Small intestine (tissue), 7 donors: ENCODE measurements around the gene BTN3A1. TPM values are rescaled to one million over a fixed set of nuclear protein-coding genes. Genes with fewer than 3 reads are reported as not detected.
A peak's percentile ranks its signal among the peaks of the same experiment; 100 is the strongest.

Experiments used
- DNase-seq, 2 donors: peaks; one replicate each; pipeline versions ENCODE4 v3.0.0 to v3.0.0-alpha.2; 2013
- FAIRE-seq: peaks from 2 replicates; lab custom pipeline; 2012; peaks lifted over from hg19 to GRCh38; lab: Jason Lieb, UNC
- H3K27ac ChIP-seq, 3 donors: one replicate each; pipeline ENCODE4 v1.5.1; 2013; ENCODE audit warnings: low read length in 2 of 3, mild to moderate bottlenecking in 2 of 3, control low read depth in 1 of 3, inconsistent platforms in 1 of 3, low read depth in 1 of 3, moderate library complexity in 1 of 3
- H3K27me3 ChIP-seq, 3 donors: one replicate each; pipeline ENCODE4 v1.6.1; 2013; ENCODE audit warnings: low read length in 3 of 3, inconsistent platforms in 1 of 3; ENCODE audit not compliant: control insufficient read depth in 3 of 3, insufficient read depth in 3 of 3
- H3K36me3 ChIP-seq, 3 donors: one replicate each; pipeline ENCODE4 v1.6.1; 2013; ENCODE audit warnings: low read length in 3 of 3, inconsistent platforms in 1 of 3, low read depth in 1 of 3, mild to moderate bottlenecking in 1 of 3, moderate library complexity in 1 of 3; ENCODE audit not compliant: control insufficient read depth in 3 of 3, insufficient read depth in 2 of 3
- H3K4me1 ChIP-seq, 3 donors: one replicate each; pipeline ENCODE4 v1.6.1; 2013; ENCODE audit warnings: low read length in 2 of 3, inconsistent platforms in 1 of 3, low read depth in 1 of 3, mild to moderate bottlenecking in 1 of 3, moderate library complexity in 1 of 3; ENCODE audit not compliant: control insufficient read depth in 3 of 3, insufficient read depth in 2 of 3
- H3K4me3 ChIP-seq, 3 donors: one replicate each; pipeline ENCODE4 v1.5.1; 2013; ENCODE audit warnings: low read length in 3 of 3, control low read depth in 1 of 3, inconsistent platforms in 1 of 3, low read depth in 1 of 3, mild to moderate bottlenecking in 1 of 3, moderate library complexity in 1 of 3
- H3K9me3 ChIP-seq, 2 donors: one replicate each; pipeline ENCODE4 v1.6.1; 2013; ENCODE audit warnings: low read depth in 1 of 2, low read length in 1 of 2; ENCODE audit not compliant: control insufficient read depth in 2 of 2, insufficient read depth in 1 of 2
- WGBS, 3 donors: extraction: QIAGEN DNeasy Blood & Tissue Kit; methylation state at CpG; one replicate each; pipeline ENCODE4 v1.1.7; 2013; 5-methylcytosine and 5-hydroxymethylcytosine counted together
- polyA plus RNA-seq, 4 donors: library from polyadenylated mRNA; stranded (reverse) in 3 of 4; unstranded in 1 of 4; fragments of 200-250 nt in 3 of 4; fragments of 120-200 nt in 1 of 4; gene quantifications; one replicate each; pipeline versions ENCODE4 v1.2.1 to v1.2.3, GENCODE V29; 2013
- donor health status: healthy with polysubstance abuse.
- donor health status: control.
- donor health status: control.
- donor health status: Bipolar disorder and iron deficiency.
- donor health status: healthy.

BTN3A1 gene
- polyA plus RNA-seq, 4 donors = 9.2 to 44.5 (median 15.6) TPM

- no peaks in the 10 kb centered on the region for H3K27me3 ChIP-seq
- peaks cover 0 to 3% of the 10 kb centered on the region in 2 donors for H3K9me3 ChIP-seq
- no peak for FAIRE-seq
- WGBS, 3 donors = 34 to 47% (median 38%) methylated on average over 7 of the region's 7 CpGs
- H3K27ac ChIP-seq = peak overlapping the region; percentile 74 to 80 (median 77)
- H3K36me3 ChIP-seq = no peaks in the 10 kb centered on the region
- peak in 1 of 2 donors; percentile 84 for DNase-seq
- peaks cover 0 to 4% (median 3%) of the 10 kb centered on the region in 3 donors for H3K4me1 ChIP-seq
- peak overlapping the region in 1 of 3 donors; percentile 48 for H3K4me3 ChIP-seq
Observed at GRCh38 chr6:26439151-26440125, 37.4 kb downstream of the BTN3A1 start.

GRCh38 chr6:26440977-26441358 lies 38.9 kb downstream of the BTN3A1 start:
- no peaks in the 10 kb centered on the region for H3K9me3 ChIP-seq
- H3K27me3 ChIP-seq = no peaks in the 10 kb centered on the region
- peak overlapping the region; percentile 77 to 98 (median 96) for H3K27ac ChIP-seq
- FAIRE-seq = no peak
- H3K4me1 ChIP-seq = peaks cover 0 to 4% (median 3%) of the 10 kb centered on the region in 3 donors
- H3K36me3 ChIP-seq = peaks cover 0 to 3% (median 0%) of the 10 kb centered on the region in 3 donors
- 2 to 4% (median 2%) methylated on average over 2 of the region's 2 CpGs for WGBS, 3 donors
- H3K4me3 ChIP-seq = peak overlapping the region; percentile 48 to 72 (median 57)
- no peak for DNase-seq

- 22 to 34% (median 25%) methylated on average over 5 of the region's 5 CpGs for WGBS, 3 donors
- DNase-seq = peak in 1 of 2 donors; percentile 44
- no peak overlapping the region for H3K27ac ChIP-seq
Observed at GRCh38 chr6:26441977-26442376, 39.9 kb downstream of the BTN3A1 start.

GRCh38 chr6:26445934-26446667 lies 44.0 kb downstream of the BTN3A1 start:
- Histone ChIP-seq H3K27me3 (no peaks in the 10 kb centered on the region), H3K4me3 (no peak overlapping the region), H3K27ac (peak overlapping the region in 1 of 3 donors; percentile 32), H3K4me1 (peaks cover 0 to 3% (median 0%) of the 10 kb centered on the region in 3 donors), H3K36me3 (peaks cover 5 to 22% (median 7%) of the 10 kb centered on the region in 3 donors), H3K9me3 (no peaks in the 10 kb centered on the region)
- 54 to 83% (median 71%) methylated on average over 5 of the region's 5 CpGs for WGBS, 3 donors
- FAIRE-seq (no peak), DNase-seq (no peak)

More at GRCh38 chr6:26441977-26442376, 39.9 kb downstream of the BTN3A1 start:
- no peaks in the 10 kb centered on the region for H3K9me3 ChIP-seq
- H3K4me3 ChIP-seq = peak overlapping the region in 2 of 3 donors; percentile 3 to 50
- H3K36me3 ChIP-seq = peaks cover 0 to 7% (median 0%) of the 10 kb centered on the region in 3 donors
- H3K4me1 ChIP-seq = peaks cover 0 to 4% (median 3%) of the 10 kb centered on the region in 3 donors
- H3K27me3 ChIP-seq = no peaks in the 10 kb centered on the region
- no peak for FAIRE-seq

- peaks cover 5 to 28% (median 7%) of the 10 kb centered on the region in 3 donors for H3K36me3 ChIP-seq
- no peak overlapping the region for H3K4me3 ChIP-seq
- H3K27me3 ChIP-seq = no peaks in the 10 kb centered on the region
- H3K9me3 ChIP-seq = no peaks in the 10 kb centered on the region
- WGBS, 3 donors = 90 to 97% (median 93%) methylated on average over 5 of the region's 5 CpGs
- DNase-seq (no peak), FAIRE-seq (no peak)
- no peak overlapping the region for H3K27ac ChIP-seq
- no peaks in the 10 kb centered on the region for H3K4me1 ChIP-seq
Observed at GRCh38 chr6:26447257-26447656, 45.2 kb downstream of the BTN3A1 start.

- Histone ChIP-seq H3K9me3 (no peaks in the 10 kb centered on the region), H3K4me3 (no peak overlapping the region), H3K36me3 (peaks cover 5 to 28% (median 7%) of the 10 kb centered on the region in 3 donors), H3K4me1 (peaks cover 0 to 3% (median 0%) of the 10 kb centered on the region in 3 donors), H3K27ac (no peak overlapping the region), H3K27me3 (no peaks in the 10 kb centered on the region)
- WGBS, 3 donors = 91 to 98% (median 98%) methylated on average over 3 of the region's 3 CpGs
- FAIRE-seq (no peak), DNase-seq (no peak)
Observed at GRCh38 chr6:26450240-26450639, 48.2 kb downstream of the BTN3A1 start.

- H3K27me3 ChIP-seq = no peaks in the 10 kb centered on the region
- WGBS, 3 donors = 72 to 95% (median 94%) methylated on average over 1 of the region's 1 CpG
- FAIRE-seq (no peak), DNase-seq (no peak)
- no peak overlapping the region for H3K27ac ChIP-seq
- H3K4me3 ChIP-seq = no peak overlapping the region
- H3K9me3 ChIP-seq = no peaks in the 10 kb centered on the region
- H3K4me1 ChIP-seq = peaks cover 3 to 8% (median 4%) of the 10 kb centered on the region in 3 donors
- H3K36me3 ChIP-seq = peaks cover 5 to 20% (median 7%) of the 10 kb centered on the region in 3 donors
Observed at GRCh38 chr6:26452631-26453235, 50.7 kb downstream of the BTN3A1 start.

- no peaks in the 10 kb centered on the region for H3K9me3 ChIP-seq
- H3K36me3 ChIP-seq = peaks cover 1 to 22% (median 2%) of the 10 kb centered on the region in 3 donors
- peaks cover 3 to 10% (median 10%) of the 10 kb centered on the region in 3 donors for H3K4me1 ChIP-seq
- FAIRE-seq (no peak), DNase-seq (no peak)
- no peak overlapping the region for H3K4me3 ChIP-seq
- H3K27ac ChIP-seq = no peak overlapping the region
- H3K27me3 ChIP-seq = no peaks in the 10 kb centered on the region
- 96 to 98% (median 97%) methylated on average over 1 of the region's 1 CpG for WGBS, 3 donors
Observed at GRCh38 chr6:26454631-26455030, 52.6 kb downstream of the BTN3A1 start.
